HEK293 (cell line): ENCODE data around the gene LBX1.

ENCODE experiments used
- CTCF ChIA-PET: fragments of 350-600 bp; formaldehyde crosslinking; extraction: SDS; loops from one replicate; lab custom pipeline; 2021; ENCODE audit warnings: antibody characterized with exemption; lab: Yijun Ruan, JAX
- POLR2A ChIA-PET: fragments of 300-600 bp; formaldehyde crosslinking; extraction: SDS; loops from one replicate; lab custom pipeline; 2020; ENCODE audit warnings: antibody characterized with exemption, inconsistent platforms; lab: Yijun Ruan, JAX
- H3K27ac ChIP-seq: fragments of 200-500 bp; sonication (Bioruptor generic); 2 replicates; pipeline ENCODE4 v1.5.1; 2014; ENCODE audit warnings: low read depth, low read length, control low read depth, inconsistent platforms; ENCODE audit errors: extremely low read depth
- H3K36me3 ChIP-seq, 2 experiments: fragments of 200-500 bp in 1 of 2; sonication (Bioruptor generic) in 1 of 2; 1 replicate in 1 of 2; 2 replicates in 1 of 2; pipeline ENCODE4 v1.5.1; 2014 to 2017; ENCODE audit warnings: inconsistent platforms in 2 of 2, low read length in 2 of 2; ENCODE audit not compliant: control insufficient read depth in 2 of 2, insufficient read depth in 1 of 2
- H3K4me1 ChIP-seq: fragments of 200-500 bp; sonication (Bioruptor generic); 2 replicates; pipeline ENCODE4 v1.5.1; 2014; ENCODE audit warnings: mild to moderate bottlenecking, low read length, inconsistent platforms; ENCODE audit not compliant: control insufficient read depth, insufficient read depth
- H3K4me3 ChIP-seq: 2 replicates; pipeline ENCODE4 v1.5.1; 2011; ENCODE audit warnings: low read depth, mild to moderate bottlenecking, control low read depth, low read length, moderate library complexity
- H3K9me3 ChIP-seq: fragments of 200-500 bp; sonication (Bioruptor generic); 2 replicates; pipeline ENCODE4 v1.5.1; 2014; ENCODE audit warnings: low read depth, low read length, inconsistent platforms; ENCODE audit not compliant: control insufficient read depth, insufficient read depth
- ELK4 ChIP-seq: IDR thresholded peaks from 2 replicates; pipeline ENCODE4 v1.6.1; 2011; ENCODE audit warnings: mild to moderate bottlenecking, low read depth, low read length, borderline replicate concordance
- IKZF3 ChIP-seq: fragments of 450-650 bp; IDR thresholded peaks from 2 replicates; pipeline ENCODE4 v1.5.0; 2018; ENCODE audit warnings: missing biosample characterization, mild to moderate bottlenecking, missing genetic modification characterization, moderate library complexity
- MYNN ChIP-seq: fragments of 450-650 bp; formaldehyde crosslinking; IDR thresholded peaks from 2 replicates; pipeline ENCODE4 v1.5.1; 2016; ENCODE audit warnings: missing biosample characterization, missing genetic modification characterization, borderline replicate concordance
- PATZ1 ChIP-seq: fragments of 450-650 bp; formaldehyde crosslinking; IDR thresholded peaks from 2 replicates; pipeline ENCODE4 v1.5.1; 2016; ENCODE audit warnings: missing biosample characterization, missing genetic modification characterization
- ZBTB11 ChIP-seq: fragments of 450-650 bp; formaldehyde crosslinking; conservative IDR thresholded peaks from 2 replicates; pipeline ENCODE4 v1.5.1; 2016; ENCODE audit warnings: low read depth, missing biosample characterization, missing genetic modification characterization
- ZBTB6 ChIP-seq: fragments of 450-650 bp; formaldehyde crosslinking; IDR thresholded peaks from 2 replicates; pipeline ENCODE4 v1.5.1; 2017; ENCODE audit warnings: missing biosample characterization, missing genetic modification characterization
- ZNF10 ChIP-seq: fragments of 450-650 bp; formaldehyde crosslinking; IDR thresholded peaks from 2 replicates; pipeline ENCODE4 v1.5.1; 2017; ENCODE audit warnings: missing biosample characterization, missing genetic modification characterization
- ZNF112 ChIP-seq: fragments of 450-650 bp; formaldehyde crosslinking; IDR thresholded peaks from 2 replicates; pipeline ENCODE4 v1.5.0; 2017; ENCODE audit warnings: missing biosample characterization, missing genetic modification characterization
- ZNF157 ChIP-seq: fragments of 450-650 bp; formaldehyde crosslinking; IDR thresholded peaks from 2 replicates; pipeline ENCODE4 v1.5.1; 2016; ENCODE audit warnings: missing biosample characterization, missing genetic modification characterization
- ZNF280C ChIP-seq: fragments of 450-650 bp; formaldehyde crosslinking; IDR thresholded peaks from 2 replicates; pipeline ENCODE4 v1.5.1; 2016; ENCODE audit warnings: missing biosample characterization, missing genetic modification characterization
- ZNF473 ChIP-seq: fragments of 450-650 bp; formaldehyde crosslinking; IDR thresholded peaks from 2 replicates; pipeline ENCODE4 v1.5.1; 2017; ENCODE audit warnings: missing biosample characterization, missing genetic modification characterization
- ZNF510 ChIP-seq: fragments of 450-650 bp; formaldehyde crosslinking; IDR thresholded peaks from 2 replicates; pipeline ENCODE4 v1.5.1; 2018; ENCODE audit warnings: mild to moderate bottlenecking, missing genetic modification characterization, missing biosample characterization; ENCODE audit not compliant: insufficient replicate concordance
- ZNF513 ChIP-seq: fragments of 450-650 bp; IDR thresholded peaks from 2 replicates; pipeline ENCODE4 v1.5.1; 2018; ENCODE audit warnings: missing biosample characterization, missing genetic modification characterization
- ZNF530 ChIP-seq: fragments of 450-650 bp; formaldehyde crosslinking; IDR thresholded peaks from 2 replicates; pipeline ENCODE4 v1.5.1; 2016; ENCODE audit warnings: low read depth, missing biosample characterization, missing genetic modification characterization
- ZNF561 ChIP-seq: fragments of 450-650 bp; IDR thresholded peaks from 2 replicates; pipeline ENCODE4 v1.5.1; 2018; ENCODE audit warnings: missing biosample characterization, missing genetic modification characterization, borderline replicate concordance
- ZNF596 ChIP-seq: fragments of 450-650 bp; IDR thresholded peaks from 2 replicates; pipeline ENCODE4 v1.5.0; 2018; ENCODE audit warnings: missing biosample characterization, mild to moderate bottlenecking, missing genetic modification characterization, moderate library complexity
- ZNF664 ChIP-seq: fragments of 450-650 bp; formaldehyde crosslinking; IDR thresholded peaks from 2 replicates; pipeline ENCODE4 v1.5.1; 2016; ENCODE audit warnings: missing biosample characterization, missing genetic modification characterization
- ZNF747 ChIP-seq: fragments of 450-650 bp; formaldehyde crosslinking; IDR thresholded peaks from 2 replicates; pipeline ENCODE4 v1.5.1; 2016; ENCODE audit warnings: missing biosample characterization, missing genetic modification characterization
- ZNF785 ChIP-seq: fragments of 450-650 bp; formaldehyde crosslinking; IDR thresholded peaks from 2 replicates; pipeline ENCODE4 v1.5.1; 2016; ENCODE audit warnings: missing biosample characterization, missing genetic modification characterization
- ZSCAN4 ChIP-seq: fragments of 450-650 bp; formaldehyde crosslinking; IDR thresholded peaks from 2 replicates; pipeline ENCODE4 v1.5.1; 2017; ENCODE audit warnings: missing biosample characterization, missing genetic modification characterization

The LBX1 gene

GRCh38 chr10:101256387-101256786 lies 27.1 kb upstream of the LBX1 start:
- CTCF ChIA-PET, result interaction anchor here (1.0 to 2.1 kb wide), 4 partner anchors 11 to 187 kb away, joined by 3 to 7 read pairs (median 4); no protein-coding TSS in a partner anchor
- no peaks in the 10 kb centered on the region for H3K4me1 ChIP-seq
- H3K9me3 ChIP-seq, result no peaks in the 10 kb centered on the region
- no peaks in the 10 kb centered on the region for H3K36me3 ChIP-seq
- H3K4me3 ChIP-seq, result no peak overlapping the region
- H3K27ac ChIP-seq, result no peak overlapping the region
- TF ChIP-seq ZNF112 (tag by site-specific recombination) (no peak), ZNF530 (tag by site-specific recombination) (no peak), ELK4 (no peak), PATZ1 (tag by site-specific recombination) (no peak), ZBTB6 (tag by site-specific recombination) (no peak), ZNF664 (tag by site-specific recombination) (no peak), MYNN (tag by site-specific recombination) (no peak), IKZF3 (tag by site-specific recombination) (no peak), ZNF785 (tag by site-specific recombination) (no peak), ZNF513 (tag by site-specific recombination) (no peak)
- POLR2A ChIA-PET, result no interaction called here

- Histone ChIP-seq H3K4me1 (no peaks in the 10 kb centered on the region), H3K27ac (no peak overlapping the region), H3K4me3 (no peak overlapping the region), H3K9me3 (no peaks in the 10 kb centered on the region), H3K36me3 (no peaks in the 10 kb centered on the region)
- CTCF ChIA-PET, result no interaction called here
- POLR2A ChIA-PET, result interaction anchor here (0.6 kb wide), 1 partner anchor 217 kb away, joined by 5 read pairs; no protein-coding TSS in a partner anchor
- no peak for TF ChIP-seq ELK4
- no peak for TF ChIP-seq ZNF280C (tag by site-specific recombination)
- TF ChIP-seq ZNF596 (tag by site-specific recombination), result no peak
- TF ChIP-seq ZSCAN4 (tag by site-specific recombination), result no peak
- TF ChIP-seq ZBTB11 (tag by site-specific recombination), result no peak
- TF ChIP-seq ZNF473 (tag by site-specific recombination), result no peak
- no peak for TF ChIP-seq ZNF747 (tag by site-specific recombination)
- no peak for TF ChIP-seq ZNF10
- no peak for TF ChIP-seq ZNF561 (tag by site-specific recombination)
- no peak for TF ChIP-seq ZNF157 (tag by site-specific recombination)
- no peak for TF ChIP-seq ZNF510
Observed at GRCh38 chr10:101250136-101250535, 20.9 kb upstream of the LBX1 start.
